T-cell (primary cell): Measurements from ENCODE around the gene QRSL1. TPM values are rescaled to one million over a fixed set of nuclear protein-coding genes. Genes with fewer than 3 reads are reported as not detected.

Experiments used
- ATAC-seq, 4 experiments: fragments of 200-7000 bp in 3 of 4; fragments of 150-1000 bp in 1 of 4; cut with Tn5 transposase; replicated peaks in 1 of 4; 1 replicate in 3 of 4; 2 replicates in 1 of 4; pipeline ENCODE4 v1.10.0; 2021; ENCODE audit warnings: moderate library complexity in 3 of 4, mild to moderate bottlenecking in 2 of 4, moderate number of reproducible peaks in 1 of 4
- CTCF ChIA-PET, 2 donors: fragments of 300-600 bp; sonication (Branson Sonifier 250); formaldehyde crosslinking; loops; one replicate each; lab custom pipeline; 2022; ENCODE audit warnings: antibody characterized with exemption in 2 of 2; lab: Charles Lee
- POLR2A ChIA-PET, 2 donors: fragments of 300-600 bp; sonication (Branson Sonifier 250); formaldehyde crosslinking; loops; one replicate each; lab custom pipeline; 2022; ENCODE audit warnings: antibody characterized with exemption in 2 of 2; lab: Charles Lee
- DNase-seq, 35 experiments: peaks; one replicate each; pipeline versions ENCODE4 v3.0.0 to v3.0.0-alpha.2; 2013 to 2023
- H3K27ac ChIP-seq: one replicate; pipeline ENCODE4 v1.5.1; 2013; ENCODE audit warnings: low read length
- H3K27me3 ChIP-seq, 2 experiments: replicated peaks in 1 of 2; 1 replicate in 1 of 2; 2 replicates in 1 of 2; pipeline versions ENCODE4 v1.6.1 to v1.7.0; 2013; ENCODE audit warnings: low read length in 1 of 2, mixed read lengths in 1 of 2; ENCODE audit not compliant: control insufficient read depth in 2 of 2, insufficient read depth in 2 of 2; ENCODE audit errors: extremely low read depth in 1 of 2
- H3K36me3 ChIP-seq, 2 donors: 1 replicate in 1 of 2; 2 replicates in 1 of 2; pipeline versions ENCODE4 v1.6.1 to v1.7.0; 2013; ENCODE audit warnings: low read length in 1 of 2; ENCODE audit not compliant: control insufficient read depth in 2 of 2, insufficient read depth in 1 of 2; ENCODE audit errors: extremely low read depth in 1 of 2
- H3K4me1 ChIP-seq, 2 experiments: 1 replicate in 1 of 2; 2 replicates in 1 of 2; pipeline versions ENCODE4 v1.6.1 to v1.7.0; 2013; ENCODE audit warnings: low read length in 2 of 2, mixed read lengths in 1 of 2; ENCODE audit not compliant: insufficient read depth in 2 of 2, control insufficient read depth in 1 of 2; ENCODE audit errors: extremely low read depth in 1 of 2
- H3K4me3 ChIP-seq, 2 donors: 1 replicate in 1 of 2; 2 replicates in 1 of 2; pipeline versions ENCODE4 v1.5.1 to v1.7.0; 2013; ENCODE audit warnings: mild to moderate bottlenecking in 2 of 2, low read length in 1 of 2, moderate library complexity in 1 of 2; ENCODE audit not compliant: control insufficient read depth in 1 of 2; ENCODE audit errors: extremely low read depth in 1 of 2
- H3K9me3 ChIP-seq: 2 replicates; pipeline ENCODE4 v1.7.0; 2013
- H3K27ac Mint-ChIP-seq, 2 donors: one replicate each; pipeline ENCODE4 v1.8.0; 2020 to 2021; ENCODE audit warnings: mild to moderate bottlenecking in 2 of 2, mixed read lengths in 2 of 2
- H3K27me3 Mint-ChIP-seq, 2 donors: one replicate each; pipeline ENCODE4 v1.8.0; 2021 to 2022; ENCODE audit warnings: mixed read lengths in 2 of 2
- H3K36me3 Mint-ChIP-seq: one replicate; pipeline ENCODE4 v1.8.0; 2021; ENCODE audit warnings: mixed read lengths
- H3K4me1 Mint-ChIP-seq, 3 donors: one replicate each; pipeline ENCODE4 v1.8.0; 2020 to 2022; ENCODE audit warnings: mixed read lengths in 3 of 3, mild to moderate bottlenecking in 1 of 3
- H3K4me3 Mint-ChIP-seq, 3 donors: one replicate each; pipeline ENCODE4 v1.8.0; 2020 to 2022; ENCODE audit warnings: mild to moderate bottlenecking in 3 of 3, mixed read lengths in 3 of 3, moderate library complexity in 3 of 3
- H3K9me3 Mint-ChIP-seq, 3 donors: one replicate each; pipeline ENCODE4 v1.8.0; 2020 to 2022; ENCODE audit warnings: mixed read lengths in 3 of 3
- WGBS: methylation state at CpG from one replicate; pipeline ENCODE4 v1.1.5; 2013; ENCODE audit warnings: missing lambda C conversion rate; ENCODE audit not compliant: insufficient coverage; 5-methylcytosine and 5-hydroxymethylcytosine counted together
- total RNA-seq, 35 experiments: library from RNA in 6 of 35; stranded (reverse) in 6 of 35; fragments of 120-200 nt in 1 of 35; gene quantifications; one replicate each; pipeline versions ENCODE4 v1.2.1 to v1.2.4 and lab custom pipeline; 2013 to 2026

QRSL1 gene
- total RNA-seq, 5 donors from 2014 or later (not counting 1 experiment from before 2014, with no cell fraction given) = 7.6 to 13.8 (median 12.3) TPM

DNA sequence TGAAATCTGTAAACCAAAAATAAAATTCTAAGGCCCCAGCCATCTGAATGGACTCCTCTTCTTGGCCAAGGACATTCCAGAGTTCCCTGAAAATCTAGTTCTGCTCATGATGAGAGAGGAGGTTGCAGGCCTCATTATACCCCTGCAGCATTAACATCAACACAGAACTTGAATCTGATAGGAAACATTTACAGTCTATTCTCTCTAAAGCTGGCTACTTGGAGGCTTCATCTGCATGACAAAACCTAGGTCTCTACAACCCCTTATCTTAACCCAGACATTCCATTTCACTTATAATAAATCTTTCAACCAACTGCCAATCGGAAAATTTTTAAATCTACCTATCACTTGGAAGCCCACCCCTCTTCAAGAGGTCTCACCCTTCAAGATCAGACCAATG is 15.8 kb upstream of the QRSL1 start:
- ChIA-PET POLR2A (no interaction called here), CTCF (interaction anchor here in 1 of 2 donors (0.7 kb wide), 1 partner anchor 17 kb away, joined by 3 read pairs; no protein-coding TSS in a partner anchor)
- no peak overlapping the region for H3K4me3 Mint-ChIP-seq
- no peak for ATAC-seq
- H3K27me3 Mint-ChIP-seq = no peaks in the 10 kb centered on the region
- H3K36me3 ChIP-seq = peaks cover 3 to 4% of the 10 kb centered on the region in 2 donors
- no peaks in the 10 kb centered on the region for H3K9me3 ChIP-seq
- no peak overlapping the region for H3K27ac ChIP-seq
- peaks cover 0 to 15% (median 0%) of the 10 kb centered on the region in 3 donors for H3K4me1 Mint-ChIP-seq
- H3K4me1 ChIP-seq = no peaks in the 10 kb centered on the region
- no peak overlapping the region for H3K4me3 ChIP-seq
- H3K36me3 Mint-ChIP-seq = peaks cover 34% of the 10 kb centered on the region
- H3K27ac Mint-ChIP-seq = no peak overlapping the region
- H3K9me3 Mint-ChIP-seq = no peaks in the 10 kb centered on the region
- no peaks in the 10 kb centered on the region for H3K27me3 ChIP-seq
- DNase-seq = no peak
- WGBS = no CpG with 5 or more reads among the region's 1 CpG

DNA sequence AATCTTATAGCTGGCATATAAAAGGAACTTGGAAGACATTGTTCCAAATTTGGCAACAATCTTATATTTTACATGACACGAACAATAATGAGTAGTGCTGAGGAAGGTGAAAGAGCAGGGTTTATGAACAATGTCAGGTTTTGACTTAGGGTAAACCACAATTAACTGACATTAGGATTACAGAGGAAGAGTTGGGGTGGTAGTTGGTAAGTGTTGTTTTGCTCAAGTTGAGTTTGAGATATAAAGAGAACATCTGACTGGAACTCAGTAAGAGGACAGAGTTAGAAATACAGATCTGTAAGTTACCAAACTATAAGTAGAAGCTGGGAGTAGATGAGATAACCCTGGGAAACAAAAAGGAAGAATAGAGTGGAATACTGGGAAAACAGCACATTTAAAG is 15.2 kb upstream of the QRSL1 start:
- Histone ChIP-seq H3K27ac (no peak overlapping the region), H3K9me3 (no peaks in the 10 kb centered on the region), H3K4me1 (no peaks in the 10 kb centered on the region), H3K27me3 (no peaks in the 10 kb centered on the region), H3K36me3 (peaks cover 3 to 4% of the 10 kb centered on the region in 2 donors), H3K4me3 (no peak overlapping the region)
- peaks cover 0 to 15% (median 0%) of the 10 kb centered on the region in 3 donors for H3K4me1 Mint-ChIP-seq
- H3K27ac Mint-ChIP-seq = peak overlapping the region in 1 of 2 donors; percentile 27
- ChIA-PET CTCF (no interaction called here), POLR2A (no interaction called here)
- no peaks in the 10 kb centered on the region for H3K9me3 Mint-ChIP-seq
- ATAC-seq = no peak
- no peak overlapping the region for H3K4me3 Mint-ChIP-seq
- H3K36me3 Mint-ChIP-seq = peaks cover 40% of the 10 kb centered on the region
- H3K27me3 Mint-ChIP-seq = no peaks in the 10 kb centered on the region
- DNase-seq = no peak
- no CpG with 5 or more reads among the region's 1 CpG for WGBS

DNA sequence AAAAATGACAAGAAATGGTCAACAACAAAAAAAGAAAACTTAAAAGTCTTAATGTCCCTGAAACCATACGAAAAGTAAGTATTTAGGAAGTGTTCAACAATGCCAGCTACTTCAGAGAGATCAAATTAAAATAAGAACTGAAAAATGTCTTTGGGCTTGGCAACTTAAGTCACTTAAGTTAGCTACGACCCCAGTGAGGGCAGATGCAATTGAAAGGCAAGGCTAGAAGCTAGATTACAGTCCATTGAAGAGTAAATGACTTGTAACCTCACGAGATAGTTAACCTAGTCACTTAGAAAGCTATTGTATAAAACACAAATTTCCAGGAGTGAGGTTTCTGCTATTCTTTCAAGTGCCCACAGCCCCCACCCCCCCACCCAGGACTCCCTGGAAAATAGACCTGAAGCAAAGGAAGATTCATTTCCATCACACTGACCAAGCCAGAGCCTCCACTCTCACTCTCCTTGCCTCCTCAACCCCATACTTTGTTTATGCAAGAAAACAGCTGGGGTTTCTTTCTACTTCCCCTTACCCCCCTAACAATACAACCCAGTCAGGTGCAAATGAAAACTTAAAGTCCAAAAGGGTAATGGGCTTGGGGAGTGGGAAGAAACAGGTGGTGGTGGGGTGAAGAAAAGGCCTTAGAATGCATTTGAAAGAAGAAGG is 14.7 kb upstream of the QRSL1 start:
- Mint-ChIP-seq H3K36me3 (peaks cover 42% of the 10 kb centered on the region), H3K27me3 (no peaks in the 10 kb centered on the region), H3K9me3 (no peaks in the 10 kb centered on the region), H3K27ac (peak overlapping the region in 1 of 2 donors; percentile 19), H3K4me1 (peaks cover 0 to 12% (median 0%) of the 10 kb centered on the region in 3 donors), H3K4me3 (no peak overlapping the region)
- Histone ChIP-seq H3K9me3 (no peaks in the 10 kb centered on the region), H3K27me3 (no peaks in the 10 kb centered on the region), H3K27ac (no peak overlapping the region), H3K4me1 (no peaks in the 10 kb centered on the region), H3K36me3 (peaks cover 2 to 4% of the 10 kb centered on the region in 2 donors), H3K4me3 (no peak overlapping the region)
- CTCF ChIA-PET = interaction anchor here in 1 of 2 donors (0.5 kb wide), 1 partner anchor 58 kb away, joined by 3 read pairs; no protein-coding TSS in a partner anchor
- no CpG with 5 or more reads among the region's 3 CpGs for WGBS
- POLR2A ChIA-PET = no interaction called here
- ATAC-seq (no peak), DNase-seq (no peak)

DNA sequence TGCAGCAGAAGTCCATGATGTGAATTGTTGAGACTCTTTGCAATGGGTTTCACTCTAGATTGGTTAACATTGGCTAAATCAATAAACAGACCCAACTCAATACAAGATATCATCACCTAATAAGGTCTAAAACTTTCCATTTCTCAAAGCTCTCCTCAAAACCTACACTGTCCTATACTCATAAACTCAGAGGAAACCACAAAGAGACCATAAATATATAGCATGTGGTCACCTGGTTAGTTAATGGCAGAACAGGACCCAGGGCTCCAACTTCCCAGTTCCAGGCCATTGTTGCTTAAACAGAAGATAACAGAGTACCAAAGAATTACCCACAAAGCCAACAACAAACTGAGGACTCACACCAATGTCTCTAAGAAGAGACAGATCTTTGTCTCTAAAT is 12.1 kb upstream of the QRSL1 start:
- Mint-ChIP-seq H3K27ac (no peak overlapping the region), H3K4me3 (no peak overlapping the region), H3K4me1 (peaks cover 0 to 12% (median 0%) of the 10 kb centered on the region in 3 donors), H3K27me3 (no peaks in the 10 kb centered on the region), H3K36me3 (peaks cover 47% of the 10 kb centered on the region), H3K9me3 (no peaks in the 10 kb centered on the region)
- Histone ChIP-seq H3K4me1 (no peaks in the 10 kb centered on the region), H3K27me3 (no peaks in the 10 kb centered on the region), H3K27ac (no peak overlapping the region), H3K36me3 (peaks cover 0 to 4% of the 10 kb centered on the region in 2 donors), H3K4me3 (no peak overlapping the region), H3K9me3 (no peaks in the 10 kb centered on the region)
- DNase-seq (no peak), ATAC-seq (no peak)
- POLR2A ChIA-PET = interaction anchor here in 1 of 2 donors (0.6 kb wide), 1 partner anchor 13 kb away, joined by 4 read pairs; no protein-coding TSS in a partner anchor
- CTCF ChIA-PET = interaction anchor here in 1 of 2 donors (0.5 to 1.5 kb wide), 3 partner anchors 9 to 475 kb away, joined by 3 read pairs; no protein-coding TSS in a partner anchor

DNA sequence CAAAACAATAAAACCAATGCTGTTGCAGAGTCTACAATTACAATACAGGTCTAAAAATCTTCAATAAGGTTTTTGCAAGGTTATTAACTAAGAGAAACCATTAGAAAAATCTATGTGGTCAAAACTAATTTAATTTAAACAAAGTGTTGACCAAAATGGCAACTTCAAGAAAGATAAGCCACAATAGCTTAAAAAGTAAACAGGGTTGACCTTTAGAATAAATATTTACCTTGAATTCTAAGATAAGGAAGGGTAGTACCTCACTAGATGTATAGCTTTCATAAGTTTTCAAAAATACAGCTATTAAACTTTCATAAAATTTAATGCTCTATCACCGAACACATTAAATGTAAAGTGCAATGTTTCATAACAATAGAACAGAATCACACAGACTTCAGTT is 11.5 kb upstream of the QRSL1 start:
- no peaks in the 10 kb centered on the region for H3K27me3 Mint-ChIP-seq
- no peak overlapping the region for H3K4me3 Mint-ChIP-seq
- WGBS = no CpG with 5 or more reads among the region's 1 CpG
- CTCF ChIA-PET = interaction anchor here (0.5 to 1.5 kb wide), 5 partner anchors 9 to 1958 kb away, joined by 3 read pairs; no protein-coding TSS in a partner anchor
- H3K9me3 ChIP-seq = no peaks in the 10 kb centered on the region
- no peak overlapping the region for H3K4me3 ChIP-seq
- H3K27ac Mint-ChIP-seq = no peak overlapping the region
- peaks cover 49% of the 10 kb centered on the region for H3K36me3 Mint-ChIP-seq
- H3K36me3 ChIP-seq = peaks cover 0 to 4% of the 10 kb centered on the region in 2 donors
- H3K27ac ChIP-seq = no peak overlapping the region
- no peak for DNase-seq
- no peaks in the 10 kb centered on the region for H3K4me1 ChIP-seq
- H3K27me3 ChIP-seq = no peaks in the 10 kb centered on the region
- no peak for ATAC-seq
- POLR2A ChIA-PET = interaction anchor here in 1 of 2 donors (0.6 kb wide), 2 partner anchors 13 to 1883 kb away, joined by 4 read pairs; no protein-coding TSS in a partner anchor
- H3K9me3 Mint-ChIP-seq = no peaks in the 10 kb centered on the region
- H3K4me1 Mint-ChIP-seq = peaks cover 0 to 12% (median 0%) of the 10 kb centered on the region in 3 donors

DNA sequence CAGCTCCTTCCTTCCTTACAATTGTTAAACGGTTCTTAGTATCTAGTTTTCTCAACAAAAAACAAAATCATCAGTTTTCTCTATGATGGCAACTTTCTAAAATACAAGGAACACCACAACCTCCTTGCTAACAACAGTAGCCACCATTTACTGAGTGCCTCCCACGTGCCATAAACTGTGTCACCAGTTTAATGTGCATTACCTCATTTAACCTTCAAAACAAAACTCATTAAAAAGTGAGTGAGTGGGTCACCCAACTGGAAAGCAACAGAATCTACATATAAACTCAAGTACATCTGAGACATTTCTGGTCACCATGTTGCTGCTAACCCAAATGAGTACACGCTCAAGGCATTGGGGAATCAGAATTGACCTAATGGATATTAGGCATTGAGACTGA is 11.1 kb upstream of the QRSL1 start:
- ATAC-seq = no peak
- Histone ChIP-seq H3K27ac (no peak overlapping the region), H3K4me3 (no peak overlapping the region), H3K36me3 (peaks cover 0 to 4% of the 10 kb centered on the region in 2 donors), H3K4me1 (no peaks in the 10 kb centered on the region), H3K9me3 (no peaks in the 10 kb centered on the region), H3K27me3 (no peaks in the 10 kb centered on the region)
- no peak overlapping the region for H3K27ac Mint-ChIP-seq
- H3K27me3 Mint-ChIP-seq = no peaks in the 10 kb centered on the region
- CTCF ChIA-PET = interaction anchor here (0.6 to 1.5 kb wide), 3 partner anchors 10 to 1959 kb away, joined by 3 read pairs; no protein-coding TSS in a partner anchor
- H3K4me3 Mint-ChIP-seq = no peak overlapping the region
- POLR2A ChIA-PET = interaction anchor here in 1 of 2 donors (0.6 kb wide), 1 partner anchor 1882 kb away, joined by 4 read pairs; no protein-coding TSS in a partner anchor
- WGBS = 63% methylated on average over 1 of the region's 3 CpGs
- H3K36me3 Mint-ChIP-seq = peaks cover 49% of the 10 kb centered on the region
- H3K9me3 Mint-ChIP-seq = no peaks in the 10 kb centered on the region
- no peak for DNase-seq
- peaks cover 0 to 8% (median 0%) of the 10 kb centered on the region in 3 donors for H3K4me1 Mint-ChIP-seq
